Measurements from ENCODE around the gene DTNBP1.

The DTNBP1 gene

GRCh38 chr6:15642276-15642675, 20.6 kb downstream of the DTNBP1 start:
- no peak for DNase-seq (ENCODE audit: low read depth)
- H3K4me3 ChIP-seq (ENCODE audit: low read depth, low read length), result no peak overlapping the region
- peak; percentile 57 for TF ChIP-seq CTCF (IDR thresholded peaks at IDR 0.05; ENCODE audit: low read depth, low read length, missing control alignments)

DNA sequence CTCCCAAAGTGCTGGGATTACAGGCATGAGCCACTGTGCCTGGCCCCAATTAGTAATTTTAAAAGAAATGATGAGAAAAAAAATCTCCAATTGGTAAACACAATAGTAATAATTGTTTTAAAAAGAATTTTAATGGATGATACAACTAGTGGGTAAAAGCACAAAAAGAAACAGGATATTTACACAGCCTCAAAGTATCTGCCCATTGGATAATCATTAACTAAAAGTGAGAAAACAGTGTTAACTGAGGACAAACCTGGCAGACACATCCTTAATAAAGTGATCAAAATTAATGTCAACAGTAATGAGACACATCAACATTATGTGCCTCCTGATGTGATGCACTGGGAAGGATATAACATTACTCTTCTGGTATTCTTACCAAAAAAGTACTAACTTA, 24.5 kb downstream of the DTNBP1 start:
- no peak overlapping the region for H3K4me3 ChIP-seq (ENCODE audit: low read depth, low read length)
- no peak for DNase-seq (ENCODE audit: low read depth)
- no peak for TF ChIP-seq CTCF (IDR thresholded peaks at IDR 0.05; ENCODE audit: low read depth, low read length, missing control alignments)

- H3K4me3 ChIP-seq (ENCODE audit: low read depth, low read length), result no peak overlapping the region
- TF ChIP-seq CTCF (IDR thresholded peaks at IDR 0.05; ENCODE audit: low read depth, low read length, missing control alignments), result no peak
Observed at GRCh38 chr6:15631432-15631831, 31.4 kb downstream of the DTNBP1 start.

GRCh38 chr6:15630202-15630601, 32.6 kb downstream of the DTNBP1 start:
- no peak overlapping the region for H3K4me3 ChIP-seq (ENCODE audit: low read depth, low read length)
- TF ChIP-seq CTCF (IDR thresholded peaks at IDR 0.05; ENCODE audit: low read depth, low read length, missing control alignments), result no peak
- no peak for DNase-seq (ENCODE audit: low read depth)

More at GRCh38 chr6:15631432-15631831, 31.4 kb downstream of the DTNBP1 start:
- DNase-seq (ENCODE audit: low read depth), result no peak

DNA sequence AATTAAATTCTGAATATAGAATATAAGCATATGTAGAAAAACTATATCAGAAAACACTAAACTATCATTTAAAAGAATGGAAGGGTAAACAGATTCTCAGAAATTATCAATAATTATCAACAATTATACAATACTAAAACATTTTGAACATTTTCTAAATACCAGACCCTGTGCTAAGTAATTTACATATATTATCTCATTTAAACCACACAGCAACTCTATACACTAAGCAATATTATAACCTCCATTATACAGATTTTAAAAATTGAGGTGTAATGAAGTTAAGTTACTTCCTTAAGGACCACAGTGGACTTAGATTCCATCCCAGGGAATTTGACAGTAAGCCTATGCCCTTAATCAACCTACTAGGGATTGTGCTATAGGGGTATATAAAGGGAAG, 33.3 kb downstream of the DTNBP1 start:
- no peak for TF ChIP-seq CTCF (IDR thresholded peaks at IDR 0.05; ENCODE audit: low read depth, low read length, missing control alignments)
- H3K4me3 ChIP-seq (ENCODE audit: low read depth, low read length), result no peak overlapping the region
- no peak for DNase-seq (ENCODE audit: low read depth)

DNA sequence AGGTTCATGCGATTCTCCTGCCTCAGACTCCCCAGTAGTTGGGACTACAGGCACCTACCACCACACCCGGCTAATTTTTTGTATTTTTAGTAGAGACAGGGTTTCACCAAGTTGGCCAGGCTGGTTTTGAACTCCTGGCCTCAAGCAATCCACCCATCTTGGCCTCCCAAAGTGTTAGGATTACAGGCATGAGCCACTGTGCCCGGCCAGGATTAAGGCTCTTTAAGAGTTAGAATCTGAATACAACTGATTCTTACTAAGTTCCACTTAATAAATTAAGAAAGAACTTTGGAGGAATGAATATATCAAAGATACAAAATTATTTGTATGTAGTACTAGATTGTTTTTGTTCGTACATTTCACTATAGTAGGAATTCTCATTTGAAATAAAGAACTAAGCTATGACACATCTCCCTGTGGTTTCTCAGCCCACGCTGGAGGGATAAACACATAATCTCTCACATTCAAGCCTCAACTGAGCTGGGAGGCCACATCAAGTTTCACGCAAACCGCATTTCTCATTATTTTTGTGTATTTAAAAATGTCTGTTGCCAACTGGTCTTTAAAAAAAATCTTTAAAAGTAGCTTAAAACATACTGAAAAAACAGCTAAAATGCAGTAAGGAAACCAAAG, 34.2 kb downstream of the DTNBP1 start:
- H3K4me3 ChIP-seq (ENCODE audit: low read depth, low read length), result no peak overlapping the region
- no peak for TF ChIP-seq CTCF (IDR thresholded peaks at IDR 0.05; ENCODE audit: low read depth, low read length, missing control alignments)
- no peak for DNase-seq (ENCODE audit: low read depth)

DNA sequence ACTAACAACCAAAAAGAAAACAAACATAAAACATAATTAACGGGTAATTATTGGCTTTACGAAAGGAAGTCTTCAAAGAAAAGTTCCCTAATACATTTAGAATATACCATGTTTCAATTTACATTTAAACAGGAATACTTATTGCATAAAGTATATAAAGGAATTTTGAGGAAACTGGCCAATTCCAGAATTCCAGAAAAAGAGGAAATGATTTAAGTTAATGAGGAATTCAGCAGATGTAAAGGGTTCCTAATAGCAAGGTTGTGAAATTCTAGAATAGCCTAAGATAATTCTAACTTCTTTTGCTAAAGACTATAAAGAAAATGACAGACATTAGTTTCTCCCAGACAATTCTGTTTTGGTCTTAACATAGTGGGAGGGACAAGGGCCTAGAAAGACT, 35.0 kb downstream of the DTNBP1 start:
- TF ChIP-seq CTCF (IDR thresholded peaks at IDR 0.05; ENCODE audit: low read depth, low read length, missing control alignments), result no peak
- no peak overlapping the region for H3K4me3 ChIP-seq (ENCODE audit: low read depth, low read length)
- no peak for DNase-seq (ENCODE audit: low read depth)

Data from GM12864 (cell line).